Measurements from ENCODE around the gene RNF125. TPM values are rescaled to one million over a fixed set of nuclear protein-coding genes. Genes with fewer than 3 reads are reported as not detected.

The RNF125 gene
- total RNA-seq (2022; extraction: Qiagen RNA extraction): 0.22 to 0.31 TPM (median 0.27 TPM) in 5 replicates

DNA sequence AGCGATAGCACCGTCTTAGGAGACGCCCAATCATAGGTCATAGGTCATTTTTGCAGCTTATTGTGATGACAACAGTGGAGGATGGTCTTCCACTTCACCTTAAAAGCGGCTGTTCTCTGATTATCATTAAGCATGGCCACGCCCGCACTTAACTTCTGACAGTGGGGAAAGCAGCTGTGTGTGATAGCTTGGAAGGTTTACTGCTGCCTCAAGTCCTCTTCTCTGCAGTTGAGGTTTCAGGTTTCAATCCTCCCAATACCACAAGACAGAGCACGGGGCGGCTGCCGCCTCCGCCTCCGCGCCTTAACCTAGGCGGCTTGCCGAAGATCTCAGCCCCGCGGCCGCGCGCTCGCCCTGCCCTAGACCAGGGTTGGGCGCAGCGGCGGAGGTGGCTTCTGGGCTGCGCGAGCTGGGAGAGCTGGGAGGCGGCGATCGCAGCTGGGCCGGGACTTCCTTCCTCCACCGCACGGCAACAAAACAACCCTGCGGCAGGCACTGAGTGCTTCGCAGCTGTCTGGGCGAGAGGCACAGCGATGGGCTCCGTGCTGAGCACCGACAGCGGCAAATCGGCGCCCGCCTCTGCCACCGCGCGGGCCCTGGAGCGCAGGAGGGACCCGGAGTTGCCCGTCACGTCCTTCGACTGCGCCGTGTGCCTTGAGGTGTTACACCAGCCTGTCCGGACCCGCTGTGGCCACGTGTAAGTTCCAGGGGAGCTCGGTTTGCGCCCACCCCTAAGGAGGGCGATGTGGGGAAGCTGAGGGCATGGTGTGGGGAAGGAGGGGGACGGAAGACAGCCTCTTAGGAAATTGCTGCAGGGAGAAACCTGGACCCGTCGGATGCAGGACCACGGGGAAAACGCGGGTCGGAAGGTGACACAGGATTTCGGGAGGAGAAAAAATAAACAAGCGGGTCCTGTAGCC, at the start of gene RNF125:
Gene RNF125, plus strand, starts transcription at position 495 of the 920 bp plus-strand sequence. Its CDS starts 39 bp downstream, at position 534.

DNA sequence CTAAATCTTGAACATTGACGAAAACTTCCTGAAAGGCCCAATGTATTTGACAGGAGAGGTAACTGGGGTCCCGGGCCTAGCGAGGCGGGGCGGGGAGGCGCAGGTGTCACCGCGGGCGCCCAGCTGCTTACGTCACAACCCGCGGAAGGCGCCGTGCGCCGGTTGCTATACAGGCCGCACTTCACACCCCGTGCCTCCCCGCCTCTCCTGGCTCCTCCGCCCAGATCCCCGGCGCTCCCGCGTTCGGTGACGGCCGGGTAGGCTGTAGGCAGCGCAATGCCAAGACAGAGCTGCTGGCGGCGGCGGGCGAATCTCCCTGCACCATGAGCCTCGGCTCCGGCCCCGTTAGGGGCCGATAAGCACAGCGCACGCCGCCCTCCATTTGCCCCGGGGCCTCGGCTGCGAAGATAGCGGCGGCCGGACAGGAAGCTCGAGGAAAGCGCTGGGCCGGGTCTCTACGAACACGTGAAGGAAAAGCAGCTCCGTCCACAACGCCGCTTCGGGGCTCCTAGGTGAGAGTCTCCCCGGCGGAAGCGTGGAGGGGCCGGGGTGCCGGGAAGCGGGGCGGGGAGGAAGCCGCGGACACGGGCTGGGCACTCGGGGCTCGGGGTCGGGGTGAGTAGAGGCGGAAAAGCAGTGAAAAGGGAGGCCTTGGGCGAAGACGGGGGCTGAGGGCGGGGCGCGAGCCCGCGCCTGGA, 73.2 kb downstream of the RNF125 start, which contains the start of gene RNF138:
Gene RNF138, plus strand, starts transcription at position 151 of the 698 bp plus-strand sequence. CDS start 903 bp downstream, outside the sequence.

Other genes with a start within 250 kb of the RNF125 start
- 10.4 to 13.6 TPM (median 12.1 TPM) in 5 replicates for gene TRAPPC8, start 75.7 kb upstream of the RNF125 start, total RNA-seq (2022; extraction: Qiagen RNA extraction)
- gene RNF138, start 73.0 kb downstream of the RNF125 start, total RNA-seq (2022; extraction: Qiagen RNA extraction): 11.8 to 13.5 TPM (median 12.9 TPM) in 5 replicates
- gene MEP1B, start 171.2 kb downstream of the RNF125 start, total RNA-seq (2022; extraction: Qiagen RNA extraction): 0.04 to 0.10 TPM (median 0.05 TPM) in 5 replicates

All from A549 treated with AZD2906 at 1 μM for 4 hours (cell line).